Esophagus squamous epithelium (tissue), 4 donors: Measurements from ENCODE around the gene FNBP1.

Experiments
- POLR2A ChIP-seq, 4 donors: fragments of 450-650 bp; IDR thresholded peaks; one replicate each; pipeline ENCODE4 v1.6.1; 2017; ENCODE audit warnings: antibody characterized with exemption in 4 of 4, mild to moderate bottlenecking in 4 of 4, moderate library complexity in 3 of 4
- TF ChIP-seq, protein P1 (sequence below), 6 experiments: fragments of 450-650 bp in 4 of 6; fragments of 200-600 bp in 2 of 6; sonication (generic) in 2 of 6; IDR thresholded peaks; one replicate each; pipeline ENCODE4 v1.5.1; 2016 to 2019; ENCODE audit warnings: antibody characterized with exemption in 6 of 6, mild to moderate bottlenecking in 4 of 6, moderate library complexity in 4 of 6

DNA sequence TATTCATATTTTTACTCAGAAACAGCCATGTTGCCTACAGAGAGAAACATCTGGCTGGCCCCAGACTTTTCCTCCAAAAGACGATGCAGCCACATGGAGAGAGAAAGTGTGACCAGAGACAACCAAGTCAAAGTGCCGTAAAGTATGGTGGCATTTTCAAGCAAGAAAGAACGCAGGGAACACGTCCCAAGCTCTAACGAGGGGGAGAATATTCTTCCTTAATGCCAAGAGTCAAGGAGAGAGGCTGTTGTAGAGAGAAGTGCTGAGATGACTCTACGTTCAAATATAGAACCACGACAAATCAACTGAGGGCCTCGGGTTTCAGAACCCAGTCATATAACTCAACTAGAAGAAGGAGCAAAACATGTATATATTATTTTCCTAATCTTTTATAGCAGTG, 55.9 kb downstream of the FNBP1 start:
- TF ChIP-seq, protein P1, sequence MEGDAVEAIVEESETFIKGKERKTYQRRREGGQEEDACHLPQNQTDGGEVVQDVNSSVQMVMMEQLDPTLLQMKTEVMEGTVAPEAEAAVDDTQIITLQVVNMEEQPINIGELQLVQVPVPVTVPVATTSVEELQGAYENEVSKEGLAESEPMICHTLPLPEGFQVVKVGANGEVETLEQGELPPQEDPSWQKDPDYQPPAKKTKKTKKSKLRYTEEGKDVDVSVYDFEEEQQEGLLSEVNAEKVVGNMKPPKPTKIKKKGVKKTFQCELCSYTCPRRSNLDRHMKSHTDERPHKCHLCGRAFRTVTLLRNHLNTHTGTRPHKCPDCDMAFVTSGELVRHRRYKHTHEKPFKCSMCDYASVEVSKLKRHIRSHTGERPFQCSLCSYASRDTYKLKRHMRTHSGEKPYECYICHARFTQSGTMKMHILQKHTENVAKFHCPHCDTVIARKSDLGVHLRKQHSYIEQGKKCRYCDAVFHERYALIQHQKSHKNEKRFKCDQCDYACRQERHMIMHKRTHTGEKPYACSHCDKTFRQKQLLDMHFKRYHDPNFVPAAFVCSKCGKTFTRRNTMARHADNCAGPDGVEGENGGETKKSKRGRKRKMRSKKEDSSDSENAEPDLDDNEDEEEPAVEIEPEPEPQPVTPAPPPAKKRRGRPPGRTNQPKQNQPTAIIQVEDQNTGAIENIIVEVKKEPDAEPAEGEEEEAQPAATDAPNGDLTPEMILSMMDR (IDR thresholded peaks at IDR 0.05) = no peak
- TF ChIP-seq POLR2A (IDR thresholded peaks at IDR 0.05) = no peak
